HG03139 (cell line): ENCODE data around the gene GRAP.

Source experiments
- ATAC-seq: cut with Tn5 transposase; IDR thresholded peaks from one replicate; pipeline ENCODE4 v1.9.1; 2021; ENCODE audit not compliant: unreplicated experiment

GRAP gene

GRCh38 chr17:19019041-19019941 is 27.5 kb downstream of the GRAP start:
- no peak for ATAC-seq

GRCh38 chr17:19018600-19018950 is 28.2 kb downstream of the GRAP start:
- no peak for ATAC-seq

- ATAC-seq, result no peak
Measured at GRCh38 chr17:19017804-19018599, 28.8 kb downstream of the GRAP start.

- ATAC-seq, result no peak
Measured at GRCh38 chr17:19017401-19017800, 29.4 kb downstream of the GRAP start.

GRCh38 chr17:19016881-19017280 is 29.9 kb downstream of the GRAP start:
- ATAC-seq, result no peak

- ATAC-seq, result no peak
Measured at GRCh38 chr17:19016297-19016696, 30.5 kb downstream of the GRAP start.

- no peak for ATAC-seq
Measured at GRCh38 chr17:19015428-19015827, 31.3 kb downstream of the GRAP start.

GRCh38 chr17:19014628-19015215 is 32.0 kb downstream of the GRAP start:
- no peak for ATAC-seq

- no peak for ATAC-seq
Measured at GRCh38 chr17:19013806-19014627, 32.7 kb downstream of the GRAP start.

GRCh38 chr17:19013226-19013625 is 33.5 kb downstream of the GRAP start:
- ATAC-seq, result no peak

- no peak for ATAC-seq
Measured at GRCh38 chr17:19012171-19013080, 34.3 kb downstream of the GRAP start.

GRCh38 chr17:19011581-19011980 is 35.2 kb downstream of the GRAP start:
- no peak for ATAC-seq

GRCh38 chr17:19010729-19011505 is 35.8 kb downstream of the GRAP start:
- ATAC-seq, result no peak

- no peak for ATAC-seq
Measured at GRCh38 chr17:19009970-19010369, 36.8 kb downstream of the GRAP start.

- no peak for ATAC-seq
Measured at GRCh38 chr17:19006698-19007097, 40.1 kb downstream of the GRAP start.

- ATAC-seq, result no peak
Measured at GRCh38 chr17:19005789-19006430, 40.8 kb downstream of the GRAP start.

GRCh38 chr17:19005137-19005773 is 41.5 kb downstream of the GRAP start:
- ATAC-seq, result no peak
